Measurements from ENCODE around the gene GTPBP1. TPM values are rescaled to one million over a fixed set of nuclear protein-coding genes. Genes with fewer than 3 reads are reported as not detected.

GTPBP1 gene
- total RNA-seq, 4 donors from 2014 or later, result 46.0 to 72.0 (median 56.6) TPM

DNA sequence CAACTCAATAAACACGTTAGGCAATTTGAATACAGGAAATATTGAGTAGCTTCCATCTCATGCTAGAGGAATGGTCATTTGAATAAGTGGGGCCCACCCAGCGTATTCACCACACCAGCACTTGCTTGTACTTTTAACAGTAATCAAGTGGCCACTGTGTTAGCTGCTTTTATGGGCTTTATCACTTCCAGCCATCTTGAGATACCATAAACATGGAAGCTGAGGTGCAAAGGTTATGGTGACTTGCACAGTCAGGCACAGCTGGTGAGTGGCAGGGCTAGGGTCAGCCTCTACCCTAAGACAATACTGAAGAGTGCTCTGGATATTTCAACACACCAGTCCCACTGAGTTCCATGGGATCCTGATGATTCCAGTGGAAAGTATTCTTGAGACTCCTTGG is 11.7 kb upstream of the GTPBP1 start:
- 84 to 87% methylated on average over 2 of the region's 2 CpGs for WGBS, 2 donors
- H3K27me3 ChIP-seq, result no peaks in the 10 kb centered on the region

DNA sequence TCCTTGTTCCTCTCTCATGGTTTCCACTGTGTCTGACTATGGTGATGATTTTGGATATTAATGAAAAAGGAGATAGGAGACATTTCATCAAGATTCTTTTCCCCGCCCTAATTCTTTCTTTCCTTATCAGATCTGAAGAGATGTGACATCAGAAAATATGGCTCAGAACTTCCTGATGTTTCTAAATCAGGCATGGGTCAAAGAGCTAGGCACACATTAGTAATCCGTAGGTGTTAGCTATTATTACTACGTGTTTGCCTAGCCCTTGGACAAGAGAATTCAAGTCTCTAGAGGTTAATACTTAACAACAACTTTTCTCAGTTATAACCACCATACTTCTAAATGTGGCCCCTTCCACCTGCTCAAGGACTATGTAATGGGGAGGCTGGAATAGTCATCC is 10.8 kb upstream of the GTPBP1 start:
- WGBS, 2 donors, result 67 to 69% methylated on average over 3 of the region's 3 CpGs
- no peaks in the 10 kb centered on the region for H3K9me3 ChIP-seq
- H3K4me3 ChIP-seq, result no peak overlapping the region
- no peak for DNase-seq (ENCODE audit: low spot score in 2 of 2)
- H3K4me1 ChIP-seq, result peaks cover 0 to 72% (median 39%) of the 10 kb centered on the region in 4 donors
- H3K27me3 ChIP-seq, result no peaks in the 10 kb centered on the region
- peak overlapping the region in 1 of 4 donors; percentile 66 for H3K27ac ChIP-seq
- H3K36me3 ChIP-seq, result peaks cover 0 to 40% (median 0%) of the 10 kb centered on the region in 3 donors
- no peak for TF ChIP-seq POLR2A (IDR thresholded peaks at IDR 0.05)
- TF ChIP-seq, protein P1, sequence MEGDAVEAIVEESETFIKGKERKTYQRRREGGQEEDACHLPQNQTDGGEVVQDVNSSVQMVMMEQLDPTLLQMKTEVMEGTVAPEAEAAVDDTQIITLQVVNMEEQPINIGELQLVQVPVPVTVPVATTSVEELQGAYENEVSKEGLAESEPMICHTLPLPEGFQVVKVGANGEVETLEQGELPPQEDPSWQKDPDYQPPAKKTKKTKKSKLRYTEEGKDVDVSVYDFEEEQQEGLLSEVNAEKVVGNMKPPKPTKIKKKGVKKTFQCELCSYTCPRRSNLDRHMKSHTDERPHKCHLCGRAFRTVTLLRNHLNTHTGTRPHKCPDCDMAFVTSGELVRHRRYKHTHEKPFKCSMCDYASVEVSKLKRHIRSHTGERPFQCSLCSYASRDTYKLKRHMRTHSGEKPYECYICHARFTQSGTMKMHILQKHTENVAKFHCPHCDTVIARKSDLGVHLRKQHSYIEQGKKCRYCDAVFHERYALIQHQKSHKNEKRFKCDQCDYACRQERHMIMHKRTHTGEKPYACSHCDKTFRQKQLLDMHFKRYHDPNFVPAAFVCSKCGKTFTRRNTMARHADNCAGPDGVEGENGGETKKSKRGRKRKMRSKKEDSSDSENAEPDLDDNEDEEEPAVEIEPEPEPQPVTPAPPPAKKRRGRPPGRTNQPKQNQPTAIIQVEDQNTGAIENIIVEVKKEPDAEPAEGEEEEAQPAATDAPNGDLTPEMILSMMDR (IDR thresholded peaks at IDR 0.05), result no peak
- TF ChIP-seq EP300 (IDR thresholded peaks at IDR 0.05), result no peak

More for the DNA sequence above, 11.7 kb upstream of the GTPBP1 start:
- peaks cover 0 to 49% (median 2%) of the 10 kb centered on the region in 3 donors for H3K36me3 ChIP-seq
- no peaks in the 10 kb centered on the region for H3K9me3 ChIP-seq
- H3K4me1 ChIP-seq, result peaks cover 0 to 64% (median 31%) of the 10 kb centered on the region in 4 donors
- peak overlapping the region in 1 of 4 donors; percentile 48 for H3K27ac ChIP-seq
- TF ChIP-seq, protein P1 (IDR thresholded peaks at IDR 0.05), result no peak
- no peak for TF ChIP-seq EP300 (IDR thresholded peaks at IDR 0.05)
- TF ChIP-seq POLR2A (IDR thresholded peaks at IDR 0.05), result no peak
- DNase-seq (ENCODE audit: low spot score in 2 of 2), result no peak
- H3K4me3 ChIP-seq, result no peak overlapping the region

DNA sequence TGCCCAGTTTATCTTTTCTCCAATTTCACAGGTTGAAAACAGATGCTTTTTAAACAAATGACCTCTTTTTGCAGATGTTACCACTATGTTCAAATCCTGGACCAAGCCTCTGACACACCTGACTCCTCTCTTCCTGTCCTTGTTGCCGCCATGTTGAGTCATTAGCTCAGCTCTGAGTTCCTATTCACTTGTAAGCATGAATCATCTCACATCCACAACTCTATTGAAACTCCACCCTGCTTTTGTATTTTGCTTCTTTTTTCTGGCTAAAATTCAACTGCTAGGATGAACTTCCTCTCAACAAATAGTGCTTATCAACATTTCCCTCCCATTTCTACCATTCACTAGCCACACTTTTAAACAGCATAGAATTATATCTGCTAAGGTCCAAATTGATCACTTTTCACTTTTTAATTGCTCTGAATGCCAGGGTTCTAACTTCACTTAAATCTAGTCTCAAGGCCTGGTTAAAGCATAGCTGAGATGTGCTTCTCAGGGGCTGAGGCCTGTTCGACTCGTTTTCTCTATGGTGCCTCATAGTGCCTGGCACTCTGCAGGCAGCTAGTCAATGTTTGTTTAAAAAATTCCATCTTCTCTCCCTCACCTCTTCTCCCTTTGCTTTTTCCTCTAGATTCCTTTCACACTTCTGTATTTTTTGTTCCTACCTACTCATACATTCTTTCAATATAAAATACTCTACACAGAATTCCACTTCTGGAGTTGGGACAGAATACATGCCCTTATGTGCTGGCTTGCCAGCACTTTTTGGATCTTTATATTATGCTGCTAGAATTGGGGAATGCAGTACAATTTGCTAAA is 8.9 kb upstream of the GTPBP1 start:
- TF ChIP-seq EP300 (IDR thresholded peaks at IDR 0.05), result peak in 1 of 2 donors; percentile 56
- no peak for TF ChIP-seq POLR2A (IDR thresholded peaks at IDR 0.05)
- TF ChIP-seq, protein P1 (IDR thresholded peaks at IDR 0.05), result no peak
- H3K9me3 ChIP-seq, result no peaks in the 10 kb centered on the region
- no peak overlapping the region for H3K4me3 ChIP-seq
- no peak for DNase-seq (ENCODE audit: low spot score in 2 of 2)
- peak overlapping the region in 3 of 4 donors; percentile 9 to 99 (median 90) for H3K27ac ChIP-seq
- peaks cover 0 to 38% (median 0%) of the 10 kb centered on the region in 3 donors for H3K36me3 ChIP-seq
- no peaks in the 10 kb centered on the region for H3K27me3 ChIP-seq
- 33 to 41% methylated on average over 3 of the region's 3 CpGs for WGBS, 2 donors
- peaks cover 0 to 70% (median 39%) of the 10 kb centered on the region in 4 donors for H3K4me1 ChIP-seq

DNA sequence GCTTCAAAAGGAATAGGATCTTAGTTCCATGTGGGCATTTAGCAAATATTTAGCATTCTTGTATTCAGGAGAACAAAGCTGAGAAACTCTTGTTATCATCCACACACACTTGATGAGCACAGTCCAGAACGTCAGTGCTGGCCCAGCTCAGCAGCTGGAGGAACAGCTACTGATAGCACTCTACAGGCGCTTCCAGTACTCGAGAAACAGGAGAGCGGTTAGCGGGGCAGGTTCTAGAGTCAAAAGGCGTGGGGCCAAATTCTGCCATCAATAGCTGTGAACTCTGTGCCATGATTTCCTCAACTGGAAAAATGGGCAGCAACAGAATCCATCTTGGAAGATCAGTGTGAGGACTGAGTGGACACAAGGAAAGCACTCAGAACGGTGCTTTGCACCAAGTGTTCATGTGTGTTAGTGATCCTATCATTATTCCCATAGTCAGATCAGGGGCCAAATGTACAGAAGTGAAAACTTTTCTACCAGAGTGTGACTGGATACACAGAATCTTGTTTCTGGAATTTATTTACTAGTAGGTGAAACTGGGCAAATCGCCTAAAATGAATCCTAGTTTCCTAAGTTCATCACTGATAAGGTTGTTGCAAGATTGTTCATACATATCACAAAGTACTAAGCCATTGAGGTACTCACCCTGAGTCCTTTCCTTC is 8.2 kb upstream of the GTPBP1 start:
- H3K27ac ChIP-seq, result peak overlapping the region in 3 of 4 donors; percentile 9 to 99 (median 90)
- WGBS, 2 donors, result 61 to 69% methylated on average over 8 of the region's 8 CpGs
- DNase-seq (ENCODE audit: low spot score in 2 of 2), result no peak
- TF ChIP-seq EP300 (IDR thresholded peaks at IDR 0.05) (no peak), POLR2A (IDR thresholded peaks at IDR 0.05) (no peak)
- TF ChIP-seq, protein P1 (IDR thresholded peaks at IDR 0.05), result no peak
- no peak overlapping the region for H3K4me3 ChIP-seq
- peaks cover 0 to 33% (median 0%) of the 10 kb centered on the region in 3 donors for H3K36me3 ChIP-seq
- no peaks in the 10 kb centered on the region for H3K27me3 ChIP-seq
- peaks cover 0 to 71% (median 39%) of the 10 kb centered on the region in 4 donors for H3K4me1 ChIP-seq
- H3K9me3 ChIP-seq, result no peaks in the 10 kb centered on the region
